Ishikawa (cell line): ENCODE data around the gene ATRNL1.

ENCODE experiments used
- CEBPB ChIP-seq: IDR thresholded peaks from 2 replicates; pipeline ENCODE4 v1.6.1; 2012
- CREB1 ChIP-seq: IDR thresholded peaks from 2 replicates; pipeline ENCODE4 v1.6.1; 2012; ENCODE audit warnings: low read depth
- EGR1 ChIP-seq: IDR thresholded peaks from 2 replicates; pipeline ENCODE4 v1.6.1; 2012
- EP300 ChIP-seq: IDR thresholded peaks from 2 replicates; pipeline ENCODE4 v1.6.1; 2012; ENCODE audit warnings: borderline replicate concordance
- FOXM1 ChIP-seq: IDR thresholded peaks from 2 replicates; pipeline ENCODE4 v1.6.1; 2012; ENCODE audit warnings: low read depth, borderline replicate concordance
- NFIC ChIP-seq: IDR thresholded peaks from 2 replicates; pipeline ENCODE4 v1.6.1; 2012
- RAD21 ChIP-seq: IDR thresholded peaks from 2 replicates; pipeline ENCODE4 v1.6.1; 2012; ENCODE audit warnings: low read depth
- REST ChIP-seq: IDR thresholded peaks from 2 replicates; pipeline ENCODE4 v1.6.1; 2012; ENCODE audit warnings: low read depth, mild to moderate bottlenecking
- TAF1 ChIP-seq: IDR thresholded peaks from 2 replicates; pipeline ENCODE4 v1.6.1; 2012; ENCODE audit warnings: low read depth, mild to moderate bottlenecking
- TCF12 ChIP-seq: IDR thresholded peaks from 2 replicates; pipeline ENCODE4 v1.6.1; 2012; ENCODE audit warnings: low read depth
- TEAD4 ChIP-seq: IDR thresholded peaks from 2 replicates; pipeline ENCODE4 v1.6.1; 2012
- USF1 ChIP-seq: IDR thresholded peaks from 2 replicates; pipeline ENCODE4 v1.6.1; 2012
- YY1 ChIP-seq: IDR thresholded peaks from 2 replicates; pipeline ENCODE4 v1.6.1; 2012; ENCODE audit warnings: low read depth
- ZBTB7A ChIP-seq: IDR thresholded peaks from 2 replicates; pipeline ENCODE4 v1.6.1; 2012; ENCODE audit warnings: low read depth
- TF ChIP-seq, protein P1 (sequence below): IDR thresholded peaks from 2 replicates; pipeline ENCODE4 v1.6.1; 2012

ATRNL1 gene

DNA sequence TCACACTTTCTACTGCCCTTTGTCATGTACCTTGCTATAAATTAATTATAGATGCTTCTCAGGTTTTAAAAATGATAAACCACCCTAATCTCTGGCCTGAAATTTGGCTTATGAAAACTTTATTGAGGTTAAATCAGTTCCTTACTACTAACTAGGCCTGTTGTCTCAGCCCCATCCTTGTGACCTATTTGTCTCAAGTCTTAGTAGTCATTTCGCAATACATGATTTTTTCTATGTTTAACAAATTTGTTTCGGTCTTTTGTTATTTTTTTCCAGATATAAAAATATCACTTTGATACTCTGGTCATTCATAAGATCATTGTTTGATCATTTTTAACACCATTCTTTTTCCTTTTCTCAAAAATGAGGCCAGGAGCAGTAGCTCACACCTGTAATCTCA, 768.3 kb downstream of the ATRNL1 start:
- TF ChIP-seq TEAD4 (no peak), FOXM1 (no peak), REST (no peak)

DNA sequence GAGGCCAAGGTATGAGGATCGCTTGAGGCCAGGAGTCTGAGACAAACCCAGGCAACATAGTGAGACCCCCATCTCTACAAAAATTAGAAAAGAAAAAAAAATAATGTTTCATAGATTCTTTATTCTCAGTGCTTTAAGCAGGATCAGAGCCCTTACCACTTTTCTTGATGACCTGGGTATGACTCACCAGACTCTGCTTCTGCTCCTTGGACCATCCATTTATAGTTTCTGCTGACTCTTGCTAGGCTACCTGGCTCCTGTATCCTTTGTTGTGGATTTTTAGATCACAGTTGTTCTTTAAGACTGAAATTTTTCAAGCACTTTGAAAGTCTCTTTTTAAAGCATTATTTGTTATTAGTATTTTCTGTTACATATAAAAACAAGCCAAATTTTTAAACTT, 768.7 kb downstream of the ATRNL1 start:
- TF ChIP-seq NFIC (no peak), CEBPB (no peak), FOXM1 (no peak), REST (no peak), RAD21 (no peak), TEAD4 (no peak), TAF1 (no peak), YY1 (no peak), CREB1 (no peak), ZBTB7A (no peak), EP300 (no peak), EGR1 (no peak), USF1 (no peak), TCF12 (no peak)
- TF ChIP-seq, protein P1, sequence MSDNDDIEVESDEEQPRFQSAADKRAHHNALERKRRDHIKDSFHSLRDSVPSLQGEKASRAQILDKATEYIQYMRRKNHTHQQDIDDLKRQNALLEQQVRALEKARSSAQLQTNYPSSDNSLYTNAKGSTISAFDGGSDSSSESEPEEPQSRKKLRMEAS, result no peak

- no peak for TF ChIP-seq EGR1
- no peak for TF ChIP-seq TAF1
- no peak for TF ChIP-seq USF1
- TF ChIP-seq TEAD4, result no peak
- no peak for TF ChIP-seq CEBPB
- TF ChIP-seq RAD21, result no peak
- no peak for TF ChIP-seq CREB1
- TF ChIP-seq, protein P1, result no peak
- no peak for TF ChIP-seq TCF12
- no peak for TF ChIP-seq NFIC
- TF ChIP-seq ZBTB7A, result no peak
- TF ChIP-seq YY1, result no peak
- TF ChIP-seq REST, result no peak
- TF ChIP-seq EP300, result no peak
- TF ChIP-seq FOXM1, result no peak
Observed at GRCh38 chr10:115866174-115866573, 773.0 kb downstream of the ATRNL1 start.

DNA sequence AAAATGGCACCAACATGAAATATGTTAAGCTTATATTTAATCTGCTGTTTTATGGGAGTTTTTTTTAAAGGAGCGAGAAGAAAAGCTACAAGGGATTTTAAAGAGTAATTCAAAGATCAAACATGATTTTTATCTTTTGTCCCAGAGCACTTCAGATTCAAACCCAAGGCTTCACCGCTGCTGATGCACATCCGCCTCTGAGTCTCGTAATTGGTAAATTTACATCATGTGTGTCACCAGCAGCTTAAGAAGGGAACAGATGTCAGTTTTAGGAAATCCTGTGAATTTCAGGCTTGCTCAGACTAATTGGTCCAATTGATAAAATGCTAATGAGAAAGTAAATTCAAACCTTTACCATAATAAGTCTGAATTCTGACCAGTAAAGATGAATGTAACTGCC, 773.5 kb downstream of the ATRNL1 start:
- TF ChIP-seq TCF12, result no peak
- TF ChIP-seq, protein P1, result no peak
- no peak for TF ChIP-seq YY1
- TF ChIP-seq CREB1, result no peak
- no peak for TF ChIP-seq NFIC
- no peak for TF ChIP-seq TEAD4
- no peak for TF ChIP-seq FOXM1
- no peak for TF ChIP-seq EP300
- no peak for TF ChIP-seq EGR1
- TF ChIP-seq CEBPB, result no peak
- TF ChIP-seq ZBTB7A, result no peak
- TF ChIP-seq RAD21, result no peak
- TF ChIP-seq REST, result no peak
- TF ChIP-seq TAF1, result no peak
- no peak for TF ChIP-seq USF1
